GM04504 (cell line): ENCODE results near the gene NEGR1.
A peak's percentile ranks its signal among the peaks of the same experiment; 100 is the strongest.
"Not testable (repeated sequence)": the region's sequence is repeated elsewhere in the genome, so short reads cannot be mapped to it uniquely, and the experiment has no call there.

Experiments used
- DNase-seq: peaks from one replicate; pipeline ENCODE4 v3.0.0-alpha.2; 2012; ENCODE audit warnings: low read depth

NEGR1 gene

GRCh38 chr1:72282271-72283021 is at the start of gene NEGR1:
NEGR1 (minus strand) TSS chr1:72282539.
- DNase-seq: peak; percentile 92

- DNase-seq: no peak
Measured at GRCh38 chr1:72326494-72326893, 44.2 kb upstream of the NEGR1 start.

GRCh38 chr1:72324451-72324850 is 42.1 kb upstream of the NEGR1 start:
- DNase-seq: no peak

GRCh38 chr1:72322910-72323309 is 40.6 kb upstream of the NEGR1 start:
- DNase-seq: no peak

GRCh38 chr1:72296501-72296900 is 14.2 kb upstream of the NEGR1 start:
- no peak for DNase-seq

GRCh38 chr1:72288886-72289285 is 6.5 kb upstream of the NEGR1 start:
- DNase-seq: no peak

GRCh38 chr1:72286401-72286800 is 4.1 kb upstream of the NEGR1 start:
- no peak for DNase-seq

GRCh38 chr1:72285074-72285425 is 2.7 kb upstream of the NEGR1 start:
- peak; percentile 81 for DNase-seq

- peak; percentile 89 for DNase-seq
Measured at GRCh38 chr1:72284348-72285073, 2.2 kb upstream of the NEGR1 start.

- no peak for DNase-seq
Measured at GRCh38 chr1:72284084-72284347, 1.7 kb upstream of the NEGR1 start.

- peak; percentile 55 for DNase-seq
Measured at GRCh38 chr1:72283307-72284083, 1.2 kb upstream of the NEGR1 start.

- DNase-seq: no peak
Measured at GRCh38 chr1:72283022-72283306, 625 bp upstream of the NEGR1 start.

GRCh38 chr1:72281637-72282270 is 585 bp downstream of the NEGR1 start:
- no peak for DNase-seq

GRCh38 chr1:72281144-72281543 is 1.2 kb downstream of the NEGR1 start:
- no peak for DNase-seq

- no peak for DNase-seq
Measured at GRCh38 chr1:72280711-72281110, 1.6 kb downstream of the NEGR1 start.

- no peak for DNase-seq
Measured at GRCh38 chr1:72280131-72280530, 2.2 kb downstream of the NEGR1 start.

GRCh38 chr1:72278461-72278860 is 3.9 kb downstream of the NEGR1 start:
- DNase-seq: no peak

GRCh38 chr1:72271555-72272085 is 10.7 kb downstream of the NEGR1 start:
- DNase-seq: no peak

- DNase-seq: no peak
Measured at GRCh38 chr1:72262735-72263134, 19.6 kb downstream of the NEGR1 start.

GRCh38 chr1:72253132-72253531 is 29.2 kb downstream of the NEGR1 start:
- DNase-seq: no peak

- no peak for DNase-seq
Measured at GRCh38 chr1:72241397-72241796, 40.9 kb downstream of the NEGR1 start.

- DNase-seq: not testable (repeated sequence)
Measured at GRCh38 chr1:72235931-72236330, 46.4 kb downstream of the NEGR1 start.

- no peak for DNase-seq
Measured at GRCh38 chr1:72235062-72235461, 47.3 kb downstream of the NEGR1 start.
